GM20431 (cell line): ENCODE data around the gene ZDHHC5.
"Not testable (repeated sequence)": the region's sequence is repeated elsewhere in the genome, so short reads cannot be mapped to it uniquely, and the experiment has no call there.

ENCODE experiments used
- in situ Hi-C: fragments of 300-500 bp; cut with MseI, MboI; formaldehyde crosslinking; loops from one replicate; pipeline ENCODE4 v1.15.0; 2020; ENCODE audit warnings: low sequenced_read_pairs; ENCODE audit not compliant: unreplicated experiment

ZDHHC5 gene

DNA sequence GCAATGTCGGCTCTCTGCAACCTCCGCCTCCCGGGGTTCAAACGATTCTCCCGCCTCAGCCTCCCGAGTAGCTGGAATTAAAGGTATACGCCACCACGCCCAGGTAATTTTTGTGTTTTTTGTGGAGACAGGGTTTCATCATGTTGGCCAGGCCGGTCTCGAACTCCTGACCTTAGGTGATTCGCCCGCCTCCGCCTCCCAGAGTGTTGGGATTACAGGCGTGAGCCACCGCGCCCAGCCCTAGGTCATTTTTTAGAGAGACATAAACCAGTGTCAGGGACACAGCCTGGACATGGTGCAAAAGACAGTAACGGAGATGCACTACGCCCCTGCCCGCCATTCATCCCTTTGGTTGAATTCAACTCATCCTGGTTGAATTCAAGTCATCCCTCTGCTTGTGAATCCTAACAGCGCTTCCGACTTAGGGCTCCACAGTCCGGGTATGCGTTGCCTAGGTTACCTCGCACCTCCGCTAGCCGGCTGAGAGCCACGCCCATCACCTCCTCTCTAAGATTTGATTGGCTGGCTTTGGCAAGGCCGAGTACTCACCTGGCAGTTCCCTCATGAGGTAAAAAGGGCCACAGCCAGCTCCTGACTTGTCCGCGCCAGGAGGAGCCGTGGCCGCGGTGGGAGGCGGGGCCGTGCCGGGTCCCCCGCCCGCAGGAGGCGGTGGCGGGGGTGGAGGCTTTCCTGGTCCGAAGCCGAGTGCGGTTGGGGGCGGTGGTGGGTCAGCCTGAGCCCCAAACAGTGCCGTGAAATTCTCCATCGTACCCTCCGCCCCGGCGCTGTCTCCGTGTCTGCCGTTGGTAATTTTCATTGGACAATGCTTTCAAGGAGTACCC is 43.7 kb downstream of the ZDHHC5 start, which contains the start of gene MED19:
Gene MED19 (minus strand): TSS at position 802 of the 842 bp plus-strand sequence. CDS start 36 bp downstream, at position 766.
- in situ Hi-C loops, result no loop called here

DNA sequence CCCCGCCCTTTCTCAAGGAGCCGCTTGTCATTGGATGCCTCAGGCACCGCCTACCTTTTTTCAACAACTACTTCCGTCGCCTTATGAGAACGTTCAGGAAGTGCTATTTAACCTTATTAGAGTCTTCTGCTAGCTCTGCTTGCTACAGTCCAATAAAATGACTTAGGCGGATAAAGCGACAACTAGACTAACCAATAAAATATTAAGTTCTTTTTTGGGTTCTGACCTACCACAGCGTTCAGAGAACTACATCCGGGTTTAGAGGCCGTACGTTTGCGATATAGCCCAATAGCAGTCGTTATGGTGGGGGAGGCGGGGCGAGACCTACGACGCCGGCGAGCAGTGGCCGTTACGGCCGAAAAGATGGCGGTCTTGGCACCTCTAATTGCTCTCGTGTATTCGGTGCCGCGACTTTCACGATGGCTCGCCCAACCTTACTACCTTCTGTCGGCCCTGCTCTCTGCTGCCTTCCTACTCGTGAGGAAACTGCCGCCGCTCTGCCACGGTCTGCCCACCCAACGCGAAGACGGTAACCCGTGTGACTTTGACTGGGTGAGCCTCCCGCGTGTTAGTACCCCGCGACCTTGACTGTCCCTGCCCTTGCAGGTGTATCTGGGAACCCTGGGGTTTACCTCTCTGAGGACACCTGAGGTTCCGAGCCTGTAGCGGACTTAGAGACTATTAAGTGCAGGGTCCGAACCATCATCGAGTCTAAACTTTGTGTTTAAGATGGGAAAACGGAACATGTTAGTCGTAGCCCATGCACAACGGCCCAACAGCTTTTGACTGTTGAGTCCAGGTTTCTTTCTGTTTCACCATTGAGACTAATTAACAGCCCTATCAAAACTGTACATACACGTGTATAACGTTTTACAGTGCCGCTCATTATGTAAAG is 44.6 kb downstream of the ZDHHC5 start, which contains the start of gene TMX2:
Gene TMX2 (plus strand): TSS at position 338 of the 895 bp plus-strand sequence. CDS start 26 bp downstream, at position 364.
- in situ Hi-C loops, result no loop called here

DNA sequence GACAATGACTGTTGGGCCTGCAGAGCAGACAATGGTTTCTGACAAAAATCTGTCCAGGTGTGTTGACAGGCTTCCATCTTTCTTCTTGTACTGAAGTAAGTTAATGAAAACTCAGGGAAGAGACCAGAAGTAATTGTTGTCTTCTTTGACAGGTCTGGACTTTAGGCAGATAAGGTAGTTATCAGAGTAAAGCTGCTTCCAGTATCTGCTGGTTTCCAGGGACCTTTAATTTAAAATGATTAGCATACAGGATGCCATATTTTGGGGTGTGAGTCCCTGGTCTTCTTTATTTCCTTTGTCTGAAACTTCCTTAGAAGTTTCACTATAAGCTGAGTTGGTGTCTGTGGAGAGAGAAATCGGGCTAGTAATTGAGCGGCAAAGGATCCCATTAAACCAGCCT is 45.9 kb downstream of the ZDHHC5 start:
- in situ Hi-C loops, result no loop called here

DNA sequence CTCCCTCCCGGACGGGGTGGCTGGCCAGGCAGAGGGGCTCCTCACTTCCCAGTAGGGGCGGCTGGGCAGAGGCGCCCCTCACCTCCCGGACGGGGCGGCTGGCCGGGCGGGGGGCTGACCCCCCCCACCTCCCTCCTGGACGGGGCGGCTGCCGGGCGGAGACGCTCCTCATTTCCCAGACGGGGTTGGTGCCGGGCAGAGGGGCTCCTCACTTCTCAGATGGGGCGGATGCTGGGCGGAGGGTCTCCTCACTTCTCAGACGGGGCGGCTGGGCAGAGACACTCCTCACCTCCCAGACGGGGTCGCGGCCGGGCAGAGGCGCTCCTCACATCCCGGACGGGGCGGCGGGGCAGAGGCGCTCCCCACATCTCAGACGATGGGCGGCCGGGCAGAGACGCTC is 48.8 kb downstream of the ZDHHC5 start:
- in situ Hi-C loops, result not testable (repeated sequence)

DNA sequence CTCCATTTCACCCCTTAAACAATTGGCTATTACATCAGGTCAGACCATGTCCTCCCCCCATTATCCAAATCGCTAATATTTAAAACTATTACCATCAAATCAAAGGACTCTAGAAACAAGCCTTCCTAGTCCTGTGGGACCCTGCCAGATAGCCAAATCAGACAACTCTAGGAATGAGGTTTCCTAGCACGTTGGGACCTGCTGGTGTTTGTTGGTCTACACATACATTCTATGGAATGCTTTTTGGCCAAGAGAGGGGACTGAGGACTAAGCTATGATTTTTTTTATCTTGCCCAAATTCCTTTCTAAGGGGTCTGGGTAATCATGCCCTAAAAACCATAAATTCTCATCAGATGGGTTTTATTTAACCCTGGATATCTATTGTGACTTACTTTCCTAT is 59.3 kb downstream of the ZDHHC5 start:
- in situ Hi-C loops, result no loop called here

DNA sequence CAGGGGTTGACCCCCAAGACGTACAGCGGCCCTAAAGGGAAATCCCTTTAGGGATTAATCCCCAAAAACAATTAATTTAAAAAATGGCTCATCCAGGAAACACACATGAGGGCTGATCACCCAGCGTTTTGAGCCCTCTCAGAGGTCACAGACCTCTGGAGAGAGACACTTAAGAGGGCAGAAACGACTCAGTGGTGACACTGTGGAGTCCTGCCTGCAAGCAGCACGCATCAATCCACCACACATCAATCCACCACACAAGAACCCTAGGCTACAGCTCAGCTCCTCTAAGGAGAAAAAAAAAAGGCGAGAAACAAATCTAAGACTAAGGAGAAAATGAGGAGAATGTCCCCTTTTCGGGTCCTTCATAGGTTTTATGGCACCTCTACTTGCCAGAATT is 60.9 kb downstream of the ZDHHC5 start:
- in situ Hi-C loops, result no loop called here

DNA sequence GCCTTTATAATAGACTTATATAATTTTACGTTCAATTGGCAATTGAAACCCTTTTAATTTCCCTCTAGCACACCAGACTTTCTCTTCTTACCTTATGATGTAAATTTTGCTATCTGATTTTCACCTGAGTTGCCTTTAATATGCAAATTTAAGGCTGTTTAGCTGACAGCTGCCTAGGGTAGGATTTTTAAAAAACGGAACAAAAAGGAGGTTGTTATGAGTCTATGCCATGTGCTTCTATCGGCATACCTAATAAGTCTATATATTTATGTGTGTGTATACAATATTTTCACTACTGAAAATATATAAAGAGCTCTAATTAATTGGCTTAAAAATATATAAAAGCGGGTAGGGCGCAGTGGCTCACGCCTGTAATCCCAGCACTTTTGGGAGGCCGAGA is 61.6 kb downstream of the ZDHHC5 start:
- in situ Hi-C loops, result no loop called here

DNA sequence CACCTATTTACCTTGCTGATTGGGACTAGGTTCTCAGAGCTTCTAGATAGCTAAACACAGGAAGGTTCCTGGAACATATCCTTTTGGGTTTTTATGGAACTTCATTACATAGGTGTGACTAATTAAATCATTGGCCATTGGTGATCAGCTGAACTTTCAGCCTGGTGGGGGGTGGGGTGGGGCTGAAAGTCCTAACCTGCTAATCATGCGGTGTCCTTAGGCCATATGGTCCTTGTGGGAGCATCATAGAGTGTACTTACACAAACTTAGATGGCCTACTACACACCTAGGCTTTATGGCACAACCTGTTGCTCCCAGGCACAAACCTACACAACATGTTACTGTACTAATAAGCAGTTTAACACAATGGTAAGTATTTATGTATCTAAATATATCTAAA is 64.7 kb downstream of the ZDHHC5 start:
- in situ Hi-C loops, result no loop called here

DNA sequence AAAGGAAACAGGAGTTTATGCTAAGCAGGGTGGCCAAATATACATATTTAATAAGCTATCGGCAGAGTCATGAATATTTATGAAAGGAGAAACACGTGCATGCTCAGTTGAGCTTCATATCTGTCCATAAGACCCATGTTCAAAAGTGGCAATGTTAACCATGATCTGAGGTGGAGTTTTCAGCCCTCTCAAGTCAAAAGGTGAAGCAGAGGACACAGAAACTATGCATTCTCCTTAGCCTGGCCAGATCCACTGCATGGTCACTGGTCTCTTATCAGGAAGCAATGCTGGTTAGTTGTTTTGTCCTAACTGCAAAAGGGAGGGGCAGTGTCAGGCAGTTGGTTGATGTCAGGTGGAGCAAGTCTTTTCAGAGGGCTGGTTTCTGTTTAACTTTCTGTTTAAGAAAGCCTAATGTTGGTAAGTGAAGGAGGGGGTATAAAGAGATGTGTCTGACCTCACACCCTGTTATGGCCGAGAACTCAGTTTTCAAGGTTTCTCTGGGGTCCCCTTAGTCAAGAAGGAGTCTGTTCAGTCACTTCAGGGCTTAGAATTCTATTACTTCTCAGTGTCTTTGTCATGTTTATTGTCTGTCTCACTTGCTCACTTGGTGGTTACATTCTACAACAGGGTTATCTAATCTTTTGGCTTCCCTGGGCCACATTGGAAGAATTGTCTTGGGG is 67.8 kb downstream of the ZDHHC5 start:
- in situ Hi-C loops, result no loop called here

DNA sequence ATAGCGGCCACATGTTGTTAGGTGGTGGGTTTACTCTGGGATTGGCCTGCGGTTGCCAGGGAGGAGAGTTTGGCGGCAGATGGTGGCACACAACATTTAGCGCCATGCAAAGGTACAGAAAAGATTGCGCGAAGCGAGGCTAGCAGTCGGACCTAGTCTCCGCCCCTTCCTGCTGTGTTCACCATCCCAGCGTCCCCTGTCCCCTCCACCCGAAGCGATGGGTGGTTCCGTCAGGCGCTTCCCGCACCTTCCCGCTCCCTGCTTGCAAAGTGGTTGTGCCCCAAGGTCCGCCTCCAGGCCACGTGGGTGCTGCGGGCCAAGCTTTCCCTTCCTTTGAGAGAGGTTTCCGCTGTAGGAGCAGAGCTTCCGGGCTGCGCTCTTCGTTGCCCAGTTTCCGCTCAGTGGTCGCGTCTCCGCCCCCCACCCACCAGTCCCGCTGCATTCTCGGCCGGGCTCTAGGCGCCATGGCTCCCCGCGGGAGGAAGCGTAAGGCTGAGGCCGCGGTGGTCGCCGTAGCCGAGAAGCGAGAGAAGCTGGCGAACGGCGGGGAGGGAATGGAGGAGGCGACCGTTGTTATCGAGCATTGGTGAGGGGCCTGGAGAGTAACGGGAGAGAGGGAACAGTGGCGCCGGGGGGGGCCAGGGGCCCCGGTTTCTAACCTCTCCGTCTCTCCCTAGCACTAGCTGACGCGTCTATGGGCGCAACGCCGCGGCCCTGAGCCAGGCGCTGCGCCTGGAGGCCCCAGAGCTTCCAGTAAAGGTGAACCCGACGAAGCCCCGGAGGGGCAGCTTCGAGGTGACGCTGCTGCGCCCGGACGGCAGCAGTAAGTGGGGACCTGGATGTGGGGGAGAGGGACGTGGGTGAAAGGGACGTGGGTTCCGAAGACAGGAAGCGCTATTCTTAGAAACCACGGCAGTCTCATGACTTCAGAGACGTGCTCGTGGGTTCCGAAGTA is 73.5 kb downstream of the ZDHHC5 start, which contains the start of gene SELENOH:
Gene SELENOH (plus strand): TSS at position 360 of the 955 bp plus-strand sequence. CDS start 105 bp downstream, at position 465.
- in situ Hi-C loops, result no loop called here

DNA sequence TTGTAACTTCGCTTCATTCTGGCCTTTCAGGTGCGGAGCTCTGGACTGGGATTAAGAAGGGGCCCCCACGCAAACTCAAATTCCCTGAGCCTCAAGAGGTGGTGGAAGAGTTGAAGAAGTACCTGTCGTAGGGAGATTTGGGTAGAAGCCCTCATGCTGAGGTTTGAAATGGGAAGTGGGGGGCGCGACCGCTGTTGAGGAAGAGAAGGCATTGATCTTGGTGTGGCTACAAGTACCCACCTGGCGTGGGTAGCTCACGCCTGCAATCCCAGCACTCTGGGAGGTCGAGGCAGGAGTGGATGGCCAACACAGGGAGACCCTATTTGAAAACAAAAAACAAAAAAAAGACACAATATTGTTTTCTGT is 74.2 kb downstream of the ZDHHC5 start:
- in situ Hi-C loops, result no loop called here

DNA sequence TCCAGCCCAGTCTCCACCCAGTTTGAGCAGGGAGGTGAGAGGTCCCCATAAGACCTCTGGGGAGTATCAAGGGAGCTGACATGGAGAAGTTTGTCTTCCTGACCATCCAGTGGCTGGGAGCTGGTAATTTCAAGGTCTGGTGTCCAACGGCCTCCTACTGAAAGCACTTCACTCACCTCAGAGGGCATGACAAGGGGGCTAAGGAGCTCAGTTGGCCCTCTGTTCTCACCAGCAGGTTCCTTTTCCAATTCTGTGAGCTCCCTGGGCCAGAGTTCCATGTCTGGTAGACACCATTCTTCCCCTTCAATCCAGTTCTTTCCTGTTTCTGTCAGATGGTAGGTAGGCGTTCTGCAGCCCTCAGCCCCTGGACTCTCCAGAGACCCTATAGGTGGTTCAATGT is 76.4 kb downstream of the ZDHHC5 start:
- in situ Hi-C loops, result no loop called here

DNA sequence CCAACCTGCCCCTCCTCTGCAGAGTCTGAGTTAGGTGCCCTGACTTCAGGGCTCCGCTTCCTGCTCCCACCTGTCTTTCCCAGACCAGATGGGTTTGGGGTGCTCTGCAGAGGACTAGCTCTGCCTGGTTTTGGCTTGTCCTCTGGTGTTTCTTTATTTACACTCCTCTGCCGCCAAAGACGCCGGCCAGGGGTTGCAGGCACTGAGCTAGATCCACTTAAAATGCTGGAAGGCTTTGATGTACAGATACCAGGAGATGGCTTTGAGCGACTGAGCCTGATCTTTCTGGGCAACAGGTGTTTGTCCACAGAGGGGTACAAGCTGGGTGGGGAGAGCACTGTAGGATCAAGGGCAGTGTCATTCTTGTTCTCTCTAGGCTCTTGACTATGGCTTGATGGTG is 77.3 kb downstream of the ZDHHC5 start:
- in situ Hi-C loops, result no loop called here

DNA sequence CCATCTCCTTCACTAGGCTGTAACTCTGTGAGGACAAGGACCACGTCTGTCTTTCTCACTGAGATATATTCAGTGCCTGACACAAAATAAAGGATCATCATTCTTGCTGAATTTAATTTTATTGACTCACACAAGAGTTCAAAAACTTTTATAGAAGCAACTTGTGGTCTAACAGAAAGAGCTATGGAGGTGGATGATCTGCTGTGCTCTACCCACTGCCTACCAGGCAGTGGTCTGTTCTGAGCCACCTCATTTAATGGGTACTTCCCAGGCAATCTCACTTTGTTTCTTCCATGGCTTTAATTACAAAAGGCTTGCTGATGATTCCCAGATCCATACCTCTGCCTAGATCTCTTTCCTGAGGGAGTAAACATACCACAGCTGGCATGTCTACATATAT is 79.0 kb downstream of the ZDHHC5 start:
- in situ Hi-C loops, result no loop called here
